ENCODE measurements around the gene ZNF688. TPM values are rescaled to one million over a fixed set of nuclear protein-coding genes. Genes with fewer than 3 reads are reported as not detected.

ZNF688 gene
- total RNA-seq, 1 donor, result 6.7 TPM

DNA sequence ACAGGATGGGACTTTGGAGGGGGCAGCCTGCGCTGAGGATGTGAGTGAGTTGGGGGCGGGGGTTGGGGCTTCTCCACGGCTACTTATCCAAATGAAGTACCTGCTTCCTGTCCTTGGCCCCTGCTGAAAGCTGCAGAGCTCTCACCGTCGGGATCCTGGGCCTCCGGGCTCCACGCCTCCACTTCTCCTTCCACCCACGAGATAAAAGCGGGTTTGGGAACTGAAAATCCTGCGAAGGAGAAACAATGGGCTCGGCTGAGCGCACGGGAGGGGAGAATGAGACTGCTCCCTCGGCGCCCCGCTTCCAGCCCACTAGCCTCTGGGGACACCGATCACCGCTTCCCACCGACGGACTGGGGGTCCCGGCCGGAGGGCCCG is 13.5 kb upstream of the ZNF688 start:
- H3K4me3 ChIP-seq (ENCODE audit: low read depth, low read length), result peak overlapping the region; percentile 92
- TF ChIP-seq, protein P1, sequence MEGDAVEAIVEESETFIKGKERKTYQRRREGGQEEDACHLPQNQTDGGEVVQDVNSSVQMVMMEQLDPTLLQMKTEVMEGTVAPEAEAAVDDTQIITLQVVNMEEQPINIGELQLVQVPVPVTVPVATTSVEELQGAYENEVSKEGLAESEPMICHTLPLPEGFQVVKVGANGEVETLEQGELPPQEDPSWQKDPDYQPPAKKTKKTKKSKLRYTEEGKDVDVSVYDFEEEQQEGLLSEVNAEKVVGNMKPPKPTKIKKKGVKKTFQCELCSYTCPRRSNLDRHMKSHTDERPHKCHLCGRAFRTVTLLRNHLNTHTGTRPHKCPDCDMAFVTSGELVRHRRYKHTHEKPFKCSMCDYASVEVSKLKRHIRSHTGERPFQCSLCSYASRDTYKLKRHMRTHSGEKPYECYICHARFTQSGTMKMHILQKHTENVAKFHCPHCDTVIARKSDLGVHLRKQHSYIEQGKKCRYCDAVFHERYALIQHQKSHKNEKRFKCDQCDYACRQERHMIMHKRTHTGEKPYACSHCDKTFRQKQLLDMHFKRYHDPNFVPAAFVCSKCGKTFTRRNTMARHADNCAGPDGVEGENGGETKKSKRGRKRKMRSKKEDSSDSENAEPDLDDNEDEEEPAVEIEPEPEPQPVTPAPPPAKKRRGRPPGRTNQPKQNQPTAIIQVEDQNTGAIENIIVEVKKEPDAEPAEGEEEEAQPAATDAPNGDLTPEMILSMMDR (IDR thresholded peaks at IDR 0.05; ENCODE audit: insufficient read depth, low read length), result no peak
- DNase-seq (ENCODE audit: low read depth), result no peak

DNA sequence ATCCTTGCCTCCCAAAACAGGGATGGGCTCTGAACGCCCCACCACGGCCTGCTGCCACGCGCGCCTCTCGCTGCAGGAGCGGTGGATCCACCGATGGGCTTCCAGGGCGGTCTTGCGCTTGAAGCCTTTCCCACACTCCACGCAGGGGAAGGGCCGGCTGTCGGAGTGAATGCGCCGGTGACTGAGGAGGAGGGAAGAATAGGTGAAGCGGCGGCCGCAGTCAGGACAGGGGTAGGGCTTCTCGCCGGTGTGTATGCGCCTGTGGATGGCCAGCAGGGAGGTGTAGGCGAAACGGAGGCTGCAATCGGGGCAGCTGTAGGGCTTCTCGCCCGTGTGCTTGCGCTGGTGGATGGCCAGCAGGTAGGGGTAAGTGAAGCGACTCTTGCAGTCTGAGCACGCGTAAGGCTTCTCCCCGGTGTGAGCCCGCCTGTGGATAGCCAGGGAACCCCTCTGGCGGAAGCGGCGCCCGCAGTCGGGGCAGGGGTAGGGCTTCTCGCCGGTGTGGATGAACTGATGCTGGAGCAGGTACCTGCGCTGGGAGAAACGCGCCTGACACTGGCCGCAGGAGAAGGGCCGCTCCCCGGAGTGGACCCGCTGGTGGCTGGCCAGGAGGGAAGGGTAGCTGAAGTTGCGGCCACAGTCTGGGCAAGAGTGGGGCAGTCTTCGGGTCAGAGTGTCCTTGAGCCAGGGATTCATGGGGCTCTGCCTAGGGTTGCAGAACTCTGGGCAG is 11.3 kb upstream of the ZNF688 start:
- no peak for DNase-seq (ENCODE audit: low read depth)
- TF ChIP-seq, protein P1 (IDR thresholded peaks at IDR 0.05; ENCODE audit: insufficient read depth, low read length), result no peak
- H3K4me3 ChIP-seq (ENCODE audit: low read depth, low read length), result no peak overlapping the region

DNA sequence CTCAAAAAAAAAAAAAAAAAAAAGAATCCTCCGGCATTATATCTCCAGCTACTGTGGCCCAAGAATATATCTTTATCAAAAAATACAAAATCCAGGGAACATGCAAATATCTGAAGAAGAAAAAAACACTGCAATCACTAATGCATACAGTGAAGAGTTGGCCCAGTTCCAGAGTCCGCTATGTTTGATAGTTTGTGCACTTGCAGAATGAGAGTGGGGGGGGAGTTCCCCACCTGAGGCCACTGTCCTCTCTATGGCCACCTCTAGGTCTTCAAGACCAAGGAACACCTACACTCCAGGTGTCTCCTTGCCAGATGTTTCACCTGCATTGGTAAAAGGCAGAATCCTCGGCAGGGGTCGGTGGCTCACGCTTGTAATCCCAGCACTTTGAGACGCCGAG is 9.9 kb upstream of the ZNF688 start:
- no peak overlapping the region for H3K4me3 ChIP-seq (ENCODE audit: low read depth, low read length)
- DNase-seq (ENCODE audit: low read depth), result no peak
- TF ChIP-seq, protein P1 (IDR thresholded peaks at IDR 0.05; ENCODE audit: insufficient read depth, low read length), result no peak

DNA sequence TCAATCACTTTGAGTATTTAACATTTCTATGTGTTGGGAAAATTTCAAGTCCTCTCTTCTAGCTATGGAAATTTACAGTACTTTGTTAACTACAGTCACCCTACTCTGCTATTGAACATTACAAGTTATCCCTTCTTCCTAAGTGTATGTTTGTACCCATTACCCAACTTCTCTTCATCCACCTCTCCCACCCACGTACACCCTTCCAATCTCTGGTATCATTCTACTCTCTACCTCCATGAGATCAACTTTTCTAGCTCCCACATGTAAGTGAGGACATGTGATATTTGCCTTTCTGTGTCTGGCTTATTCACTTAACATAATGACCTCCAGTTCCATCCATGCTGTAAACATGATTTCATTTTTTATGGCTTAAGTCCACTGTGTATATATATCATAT is 3.2 kb upstream of the ZNF688 start:
- H3K4me3 ChIP-seq (ENCODE audit: low read depth, low read length), result no peak overlapping the region
- TF ChIP-seq, protein P1 (IDR thresholded peaks at IDR 0.05; ENCODE audit: insufficient read depth, low read length), result no peak
- DNase-seq (ENCODE audit: low read depth), result no peak

DNA sequence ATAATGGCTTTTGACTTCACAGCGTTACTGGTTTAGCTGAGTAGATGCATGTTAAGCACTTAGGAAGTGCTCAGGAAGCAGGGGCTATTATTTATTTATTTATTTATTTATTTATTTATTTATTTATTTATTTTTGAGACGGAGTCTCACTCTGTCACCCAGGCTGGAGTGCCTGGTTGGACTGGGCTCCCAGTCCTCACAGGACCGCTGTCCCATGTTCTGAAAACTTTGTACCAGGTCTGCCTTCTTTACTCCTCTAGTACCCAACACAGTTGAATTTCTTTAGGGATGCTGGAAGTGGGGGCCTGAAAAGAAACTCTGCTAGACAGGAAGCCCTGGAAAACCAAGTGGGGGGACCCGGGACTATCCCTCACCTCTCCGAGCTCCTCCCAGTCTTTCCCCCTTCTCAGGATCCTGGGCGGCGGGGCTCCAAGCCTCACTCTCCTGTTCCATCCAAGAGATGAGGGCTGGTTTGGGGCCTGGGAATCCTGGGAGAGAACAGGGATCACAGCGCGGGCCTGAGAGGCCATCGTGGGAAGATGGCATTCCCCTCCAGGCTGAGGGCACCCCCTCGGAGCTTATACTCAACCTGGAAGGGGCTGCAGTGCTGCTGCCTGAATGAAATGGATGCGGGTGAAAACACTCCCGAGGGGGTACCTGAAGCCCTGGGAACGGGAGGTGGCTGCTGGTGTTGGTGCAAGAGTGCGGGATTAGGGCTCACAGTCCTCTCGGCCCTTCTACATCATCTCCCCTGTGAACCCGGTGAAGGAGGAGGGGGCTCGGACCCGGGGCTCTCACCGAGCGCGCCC is 674 bp downstream of the ZNF688 start:
- TF ChIP-seq, protein P1 (IDR thresholded peaks at IDR 0.05; ENCODE audit: insufficient read depth, low read length), result no peak
- peak; percentile 25 for DNase-seq (ENCODE audit: low read depth)
- H3K4me3 ChIP-seq (ENCODE audit: low read depth, low read length), result peak overlapping the region; percentile 76

DNA sequence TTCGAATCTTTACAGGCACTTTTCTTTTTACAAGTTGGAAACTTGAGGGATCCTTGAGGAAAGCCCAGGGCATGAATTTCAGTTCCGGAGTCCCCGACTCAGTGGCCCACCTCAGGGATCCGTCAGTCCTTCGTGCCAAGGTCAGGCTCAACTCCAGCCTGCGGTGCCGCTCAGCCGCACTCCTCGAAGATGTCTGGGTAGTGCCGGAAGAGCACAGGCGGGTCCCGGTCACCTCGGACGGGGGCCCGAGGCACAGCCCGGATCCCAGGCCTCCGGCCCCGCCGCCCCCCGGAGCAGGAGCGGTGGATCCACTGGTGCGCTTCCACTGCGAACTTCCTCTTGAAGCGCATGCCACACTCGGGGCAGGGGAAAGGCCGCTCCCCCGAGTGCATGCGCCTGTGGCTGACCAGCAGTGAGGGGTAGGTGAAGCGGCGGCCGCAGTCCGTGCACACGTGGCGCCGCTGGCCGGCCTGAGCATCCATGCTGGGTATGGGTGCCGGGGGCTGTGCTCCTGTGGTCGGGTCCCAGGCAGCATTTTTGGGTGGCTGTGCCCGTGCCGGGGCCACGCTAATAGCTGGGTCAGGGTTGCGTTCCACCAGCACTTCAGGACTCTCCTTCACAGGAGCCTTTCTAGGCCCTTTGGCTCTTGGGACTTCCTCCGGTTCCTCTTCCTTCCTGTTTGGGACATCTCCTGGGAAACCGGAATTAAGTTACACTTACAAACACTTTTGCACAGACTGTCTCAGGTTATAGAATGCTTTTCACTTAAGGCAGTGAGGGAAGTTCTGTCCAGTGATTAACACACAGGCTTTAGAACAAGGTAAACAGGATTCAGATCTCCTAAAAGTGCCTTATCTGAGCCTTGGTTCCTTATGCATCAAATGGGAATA is 1.5 kb downstream of the ZNF688 start:
- DNase-seq (ENCODE audit: low read depth), result no peak
- TF ChIP-seq, protein P1 (IDR thresholded peaks at IDR 0.05; ENCODE audit: insufficient read depth, low read length), result no peak
- no peak overlapping the region for H3K4me3 ChIP-seq (ENCODE audit: low read depth, low read length)

Measured in fibroblast of the aortic adventitia (primary cell).